Testis (tissue), 3 donors: Measurements from ENCODE around the gene PSMD1. TPM values are rescaled to one million over a fixed set of nuclear protein-coding genes. Genes with fewer than 3 reads are reported as not detected.
"Not testable (repeated sequence)": the region's sequence is repeated elsewhere in the genome, so short reads cannot be mapped to it uniquely, and the experiment has no call there.

Experiments used
- DNase-seq: peaks from one replicate; pipeline ENCODE4 v3.0.0-alpha.2; 2019
- H3K27ac ChIP-seq, 2 donors: fragments of 200-600 bp; sonication (generic); one replicate each; pipeline ENCODE4 v1.5.1; 2019
- H3K27me3 ChIP-seq: fragments of 200-600 bp; sonication (generic); one replicate; pipeline ENCODE4 v1.5.1; 2019
- H3K36me3 ChIP-seq: fragments of 200-600 bp; sonication (generic); one replicate; pipeline ENCODE4 v1.5.1; 2017; ENCODE audit warnings: low read depth; ENCODE audit errors: missing control alignments
- H3K4me1 ChIP-seq: fragments of 200-600 bp; sonication (generic); one replicate; pipeline ENCODE4 v1.5.1; 2019
- H3K4me3 ChIP-seq, 2 donors: fragments of 200-600 bp; sonication (generic); one replicate each; pipeline ENCODE4 v1.5.1; 2017 to 2019
- H3K9me3 ChIP-seq: fragments of 200-600 bp; sonication (generic); one replicate; pipeline ENCODE4 v1.5.1; 2017
- POLR2A ChIP-seq: fragments of 450-650 bp; IDR thresholded peaks from one replicate; pipeline ENCODE4 v1.6.1; 2017; ENCODE audit warnings: antibody characterized with exemption, mild to moderate bottlenecking, moderate library complexity
- WGBS, 2 donors: methylation state at CpG; one replicate each; pipeline ENCODE4 v1.1.5; 2018; 5-methylcytosine and 5-hydroxymethylcytosine counted together
- intact Hi-C: fragments of 100-400 bp; cut with DNase I; formaldehyde crosslinking; loops from one replicate; pipeline ENCODE4 v1.15.1; 2023; ENCODE audit warnings: low total_unique reads
- polyA plus RNA-seq: library from polyadenylated mRNA; stranded (reverse); fragments of 350-450 nt; fragmentation: Illumina TruSeq; extraction: RNeasy Lipid Tissue Mini Kit (QIAGEN cat#74804); gene quantifications from one replicate; pipeline ENCODE4 v1.2.3, GENCODE V29; 2014; ENCODE audit warnings: low read depth, low replicate concordance; ENCODE audit not compliant: insufficient read depth
- total RNA-seq, 2 donors: library from RNA; depleted of rRNA; stranded (reverse); fragments of >200 nt; gene quantifications; one replicate each; pipeline ENCODE4 v1.2.3, GENCODE V29; 2016
- TF ChIP-seq, protein P1 (sequence below), 3 experiments: fragments of 450-650 bp in 2 of 3; fragments of 200-600 bp in 1 of 3; sonication (generic) in 1 of 3; IDR thresholded peaks; one replicate each; pipeline ENCODE4 v1.5.1; 2016 to 2019; ENCODE audit warnings: antibody characterized with exemption in 3 of 3, mild to moderate bottlenecking in 2 of 3, moderate library complexity in 1 of 3

PSMD1 gene
- total and polyA plus RNA-seq, 3 donors from 2014 or later = 60.8 to 69.6 (median 66.8) TPM

DNA sequence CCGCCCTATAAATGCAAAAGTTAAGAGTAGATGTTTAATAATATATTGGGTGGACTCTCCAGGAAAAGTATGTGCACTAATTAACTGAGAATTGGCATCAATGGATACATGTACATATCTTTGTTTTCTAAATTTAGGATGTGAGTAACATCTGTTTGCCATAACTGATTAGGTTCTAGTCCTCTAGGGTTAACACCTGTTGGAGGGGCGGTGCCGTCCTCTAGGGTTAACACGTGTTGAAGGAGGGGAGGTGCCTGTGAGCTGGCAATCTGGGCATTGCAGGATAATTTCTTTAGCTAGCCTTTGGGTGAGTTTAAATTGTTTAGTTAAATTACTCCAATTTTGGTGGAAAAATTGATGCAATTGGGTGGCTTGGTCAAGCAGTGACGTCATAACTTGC is 37.3 kb downstream of the PSMD1 start:
- Histone ChIP-seq H3K9me3 (no peaks in the 10 kb centered on the region), H3K27ac (no peak overlapping the region), H3K4me3 (no peak overlapping the region), H3K27me3 (no peaks in the 10 kb centered on the region), H3K4me1 (no peaks in the 10 kb centered on the region), H3K36me3 (no peaks in the 10 kb centered on the region)
- WGBS, 2 donors = 94 to 98% methylated on average over 5 of the region's 5 CpGs
- TF ChIP-seq, protein P1, sequence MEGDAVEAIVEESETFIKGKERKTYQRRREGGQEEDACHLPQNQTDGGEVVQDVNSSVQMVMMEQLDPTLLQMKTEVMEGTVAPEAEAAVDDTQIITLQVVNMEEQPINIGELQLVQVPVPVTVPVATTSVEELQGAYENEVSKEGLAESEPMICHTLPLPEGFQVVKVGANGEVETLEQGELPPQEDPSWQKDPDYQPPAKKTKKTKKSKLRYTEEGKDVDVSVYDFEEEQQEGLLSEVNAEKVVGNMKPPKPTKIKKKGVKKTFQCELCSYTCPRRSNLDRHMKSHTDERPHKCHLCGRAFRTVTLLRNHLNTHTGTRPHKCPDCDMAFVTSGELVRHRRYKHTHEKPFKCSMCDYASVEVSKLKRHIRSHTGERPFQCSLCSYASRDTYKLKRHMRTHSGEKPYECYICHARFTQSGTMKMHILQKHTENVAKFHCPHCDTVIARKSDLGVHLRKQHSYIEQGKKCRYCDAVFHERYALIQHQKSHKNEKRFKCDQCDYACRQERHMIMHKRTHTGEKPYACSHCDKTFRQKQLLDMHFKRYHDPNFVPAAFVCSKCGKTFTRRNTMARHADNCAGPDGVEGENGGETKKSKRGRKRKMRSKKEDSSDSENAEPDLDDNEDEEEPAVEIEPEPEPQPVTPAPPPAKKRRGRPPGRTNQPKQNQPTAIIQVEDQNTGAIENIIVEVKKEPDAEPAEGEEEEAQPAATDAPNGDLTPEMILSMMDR (IDR thresholded peaks at IDR 0.05) = no peak
- no peak for TF ChIP-seq POLR2A
- intact Hi-C loops = no loop called here
- no peak for DNase-seq

DNA sequence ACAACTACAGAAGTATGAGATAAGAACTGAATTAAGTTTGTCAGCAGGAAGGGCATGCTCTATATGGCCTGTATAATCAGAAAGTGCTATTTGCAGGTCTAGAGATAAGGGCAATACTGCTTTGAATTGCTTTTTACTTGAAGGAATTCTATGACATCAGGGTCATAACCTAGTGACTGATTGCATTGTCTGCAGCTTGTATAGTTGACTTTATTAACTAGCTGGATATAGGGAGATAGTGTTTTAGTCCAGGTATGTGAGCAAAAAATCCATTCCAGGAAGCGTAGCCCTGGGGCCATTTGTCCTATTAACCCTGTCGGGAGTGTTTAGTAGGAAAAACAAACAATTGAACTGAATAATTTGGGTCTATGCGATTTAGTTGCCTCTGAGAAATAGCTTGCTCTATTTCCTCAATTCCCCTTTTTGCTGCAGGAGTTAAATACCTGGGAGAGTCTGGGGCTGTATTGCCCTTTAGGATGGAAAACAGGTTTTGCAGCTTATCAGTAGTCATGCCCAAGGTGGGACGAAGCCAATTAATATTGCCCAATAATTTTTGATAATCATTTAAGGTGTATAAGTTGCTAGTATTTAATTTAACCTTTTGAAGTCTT is 38.2 kb downstream of the PSMD1 start:
- Histone ChIP-seq H3K9me3 (no peaks in the 10 kb centered on the region), H3K27ac (no peak overlapping the region), H3K36me3 (no peaks in the 10 kb centered on the region), H3K4me1 (no peaks in the 10 kb centered on the region), H3K4me3 (no peak overlapping the region), H3K27me3 (no peaks in the 10 kb centered on the region)
- intact Hi-C loops = no loop called here
- no peak for DNase-seq
- WGBS, 2 donors = 91 to 93% methylated on average over 4 of the region's 4 CpGs
- TF ChIP-seq, protein P1 (IDR thresholded peaks at IDR 0.05) = no peak
- TF ChIP-seq POLR2A = no peak

DNA sequence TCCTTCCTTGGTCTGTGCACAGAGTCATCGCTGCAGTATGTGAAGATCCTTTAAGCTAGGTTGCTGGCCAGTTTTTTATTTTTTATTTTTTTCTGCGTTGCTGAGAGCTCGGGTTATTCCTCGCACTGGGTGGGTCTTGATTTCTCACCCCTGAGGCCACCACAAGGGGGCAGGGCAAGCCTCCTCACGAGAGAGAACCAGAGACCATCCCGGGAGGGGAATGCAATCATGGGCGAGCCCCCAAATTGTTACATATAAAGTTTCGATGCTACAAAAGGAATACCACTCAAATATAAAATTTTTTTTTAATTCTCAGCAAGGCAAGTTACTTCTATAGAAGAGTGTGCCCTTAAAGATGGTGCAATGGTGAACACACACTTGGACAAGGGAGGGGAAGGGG is 43.3 kb downstream of the PSMD1 start:
- no peak for TF ChIP-seq POLR2A
- TF ChIP-seq, protein P1 (IDR thresholded peaks at IDR 0.05) = no peak
- DNase-seq = no peak
- Histone ChIP-seq H3K4me1 (no peaks in the 10 kb centered on the region), H3K27me3 (no peaks in the 10 kb centered on the region), H3K27ac (no peak overlapping the region), H3K9me3 (no peaks in the 10 kb centered on the region), H3K36me3 (no peaks in the 10 kb centered on the region), H3K4me3 (no peak overlapping the region)
- intact Hi-C loops = no loop called here
- WGBS, 2 donors = 92 to 97% methylated on average over 8 of the region's 8 CpGs

- H3K4me3 ChIP-seq, H3K27me3 ChIP-seq, H3K4me1 ChIP-seq, DNase-seq, H3K36me3 ChIP-seq, H3K27ac ChIP-seq, H3K9me3 ChIP-seq, intact Hi-C loops: not testable (repeated sequence)
- WGBS, 2 donors = 96 to 98% methylated on average over 2 of the region's 2 CpGs
Observed at GRCh38 chr2:231100321-231100720, 43.7 kb downstream of the PSMD1 start.

DNA sequence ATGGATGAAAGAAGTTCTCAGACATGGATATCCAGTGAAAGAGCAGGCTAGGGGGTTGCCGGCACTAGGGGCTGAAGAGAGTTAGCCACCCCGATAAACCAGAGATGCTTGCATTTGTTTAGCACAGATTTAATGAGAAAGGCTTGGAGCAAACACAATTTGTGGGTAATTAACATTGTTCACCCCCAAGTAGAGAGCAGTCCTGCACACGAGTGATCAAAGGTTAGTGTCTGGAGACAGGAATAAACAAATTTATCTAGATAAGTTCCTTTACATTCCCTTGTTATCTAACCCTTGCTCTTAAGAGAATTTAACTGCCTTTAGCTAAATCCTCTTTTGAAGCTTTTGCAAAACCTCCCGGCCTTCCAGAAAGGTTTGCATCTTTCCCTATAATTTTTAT is 44.3 kb downstream of the PSMD1 start:
- Histone ChIP-seq H3K9me3 (no peaks in the 10 kb centered on the region), H3K4me1 (no peaks in the 10 kb centered on the region), H3K4me3 (no peak overlapping the region), H3K27me3 (no peaks in the 10 kb centered on the region), H3K36me3 (no peaks in the 10 kb centered on the region), H3K27ac (no peak overlapping the region)
- WGBS, 2 donors = 97 to 98% methylated on average over 3 to 4 of the region's 4 CpGs
- DNase-seq = no peak
- TF ChIP-seq POLR2A = no peak
- TF ChIP-seq, protein P1 (IDR thresholded peaks at IDR 0.05) = no peak
- intact Hi-C loops = no loop called here
